ENCODE measurements around the gene YLPM1. TPM values are rescaled to one million over a fixed set of nuclear protein-coding genes. Genes with fewer than 3 reads are reported as not detected.

YLPM1 gene
- polyA plus RNA-seq, 10 donors, result 39.8 to 61.3 (median 54.1) TPM

- DNase-seq, result no peak
Measured at GRCh38 chr14:74784634-74785033, 21.5 kb downstream of the YLPM1 start.

GRCh38 chr14:74785056-74785613 lies 22.0 kb downstream of the YLPM1 start:
- no peak for DNase-seq

- no peak for DNase-seq
Measured at GRCh38 chr14:74786796-74787315, 23.7 kb downstream of the YLPM1 start.

GRCh38 chr14:74792249-74793039 lies 29.3 kb downstream of the YLPM1 start:
- DNase-seq, result peak in 1 of 3 donors; percentile 5

GRCh38 chr14:74793506-74794155 lies 30.5 kb downstream of the YLPM1 start:
- DNase-seq, result peak in 1 of 3 donors; percentile 5

GRCh38 chr14:74794947-74795346 lies 31.8 kb downstream of the YLPM1 start:
- DNase-seq, result no peak

GRCh38 chr14:74799765-74800164 lies 36.6 kb downstream of the YLPM1 start:
- no peak for DNase-seq

GRCh38 chr14:74800780-74801179 lies 37.7 kb downstream of the YLPM1 start:
- DNase-seq, result no peak

- DNase-seq, result no peak
Measured at GRCh38 chr14:74801396-74801795, 38.3 kb downstream of the YLPM1 start.

GRCh38 chr14:74804219-74804825 lies 41.2 kb downstream of the YLPM1 start:
- DNase-seq, result peak in 1 of 3 donors; percentile 52

GRCh38 chr14:74807853-74808545 lies 44.9 kb downstream of the YLPM1 start:
- no peak for DNase-seq

- DNase-seq, result no peak
Measured at GRCh38 chr14:74816124-74816523, 53.0 kb downstream of the YLPM1 start.

GRCh38 chr14:74820288-74820687 lies 57.2 kb downstream of the YLPM1 start:
- no peak for DNase-seq

- DNase-seq, result no peak
Measured at GRCh38 chr14:74821267-74821915, 58.3 kb downstream of the YLPM1 start.

- DNase-seq, result no peak
Measured at GRCh38 chr14:74824997-74825396, 61.9 kb downstream of the YLPM1 start.

GRCh38 chr14:74826574-74826973 lies 63.5 kb downstream of the YLPM1 start:
- DNase-seq, result no peak

- DNase-seq, result no peak
Measured at GRCh38 chr14:74829251-74829650, 66.1 kb downstream of the YLPM1 start.

GRCh38 chr14:74832849-74833248 lies 69.7 kb downstream of the YLPM1 start:
- no peak for DNase-seq

- no peak for DNase-seq
Measured at GRCh38 chr14:74834692-74835392, 71.7 kb downstream of the YLPM1 start.

- DNase-seq, result no peak
Measured at GRCh38 chr14:74835645-74836250, 72.6 kb downstream of the YLPM1 start.
